ENCODE data around the gene FMNL2. TPM values are rescaled to one million over a fixed set of nuclear protein-coding genes. Genes with fewer than 3 reads are reported as not detected.

Gene FMNL2
- total and polyA plus RNA-seq, 10 donors, result 8.8 to 59.3 (median 33.5) TPM

GRCh38 chr2:152542337-152542994 lies 207.5 kb downstream of the FMNL2 start:
- H3K27ac ChIP-seq, result no peak overlapping the region
- TF ChIP-seq POLR2A (IDR thresholded peaks at IDR 0.05) (no peak), CTCF (IDR thresholded peaks at IDR 0.05 in 8 of 11, conservative IDR thresholded peaks at IDR 0.05 in 3 of 11) (no peak), POLR2AphosphoS5 (IDR thresholded peaks at IDR 0.05) (no peak)
- 68 to 84% (median 82%) methylated on average over 4 of the region's 4 CpGs for WGBS, 5 donors
- no peak for DNase-seq
- peaks cover 0 to 15% (median 7%) of the 10 kb centered on the region in 6 donors for H3K4me1 ChIP-seq
- no peak overlapping the region for H3K4me3 ChIP-seq
- H3K9me3 ChIP-seq, result no peaks in the 10 kb centered on the region
- no peaks in the 10 kb centered on the region for H3K27me3 ChIP-seq (replicated peaks in 1 of 7)
- peaks cover 0 to 6% (median 0%) of the 10 kb centered on the region in 6 donors for H3K36me3 ChIP-seq
- intact Hi-C loops (cut with DNase I; ENCODE audit: low total_unique reads), result no loop called here

GRCh38 chr2:152542995-152543481 lies 208.1 kb downstream of the FMNL2 start:
- Histone ChIP-seq H3K4me1 (peaks cover 0 to 15% (median 7%) of the 10 kb centered on the region in 6 donors), H3K4me3 (no peak overlapping the region), H3K27ac (no peak overlapping the region), H3K36me3 (peaks cover 0 to 6% (median 0%) of the 10 kb centered on the region in 6 donors), H3K27me3 (replicated peaks in 1 of 7) (no peaks in the 10 kb centered on the region), H3K9me3 (no peaks in the 10 kb centered on the region)
- intact Hi-C loops (cut with DNase I; ENCODE audit: low total_unique reads), result no loop called here
- WGBS, 5 donors, result 56 to 69% (median 61%) methylated on average over 4 of the region's 4 CpGs
- TF ChIP-seq CTCF (IDR thresholded peaks at IDR 0.05 in 8 of 11, conservative IDR thresholded peaks at IDR 0.05 in 3 of 11) (no peak), POLR2A (IDR thresholded peaks at IDR 0.05) (no peak), POLR2AphosphoS5 (IDR thresholded peaks at IDR 0.05) (no peak)
- no peak for DNase-seq

- H3K27me3 ChIP-seq (replicated peaks in 1 of 7), result no peaks in the 10 kb centered on the region
- intact Hi-C loops (cut with DNase I; ENCODE audit: low total_unique reads), result no loop called here
- 73 to 85% (median 77%) methylated on average over 4 of the region's 4 CpGs for WGBS, 5 donors
- H3K4me1 ChIP-seq, result peaks cover 0 to 15% (median 7%) of the 10 kb centered on the region in 6 donors
- peaks cover 0 to 6% (median 0%) of the 10 kb centered on the region in 6 donors for H3K36me3 ChIP-seq
- H3K4me3 ChIP-seq, result no peak overlapping the region
- TF ChIP-seq POLR2AphosphoS5 (IDR thresholded peaks at IDR 0.05), result no peak
- TF ChIP-seq POLR2A (IDR thresholded peaks at IDR 0.05), result no peak
- no peak for TF ChIP-seq CTCF (IDR thresholded peaks at IDR 0.05 in 8 of 11, conservative IDR thresholded peaks at IDR 0.05 in 3 of 11)
- no peak for DNase-seq
- H3K27ac ChIP-seq, result no peak overlapping the region
- no peaks in the 10 kb centered on the region for H3K9me3 ChIP-seq
Observed at GRCh38 chr2:152543717-152544116, 208.7 kb downstream of the FMNL2 start.

- intact Hi-C loops (cut with DNase I; ENCODE audit: low total_unique reads), result no loop called here
- 90 to 98% (median 91%) methylated on average over 2 of the region's 2 CpGs for WGBS, 5 donors
Observed at GRCh38 chr2:152544638-152545037, 209.7 kb downstream of the FMNL2 start.

More at GRCh38 chr2:152544638-152545037, 209.7 kb downstream of the FMNL2 start:
- H3K36me3 ChIP-seq, result peaks cover 0 to 6% (median 0%) of the 10 kb centered on the region in 6 donors
- H3K4me3 ChIP-seq, result no peak overlapping the region
- TF ChIP-seq POLR2A (IDR thresholded peaks at IDR 0.05) (no peak), CTCF (IDR thresholded peaks at IDR 0.05 in 8 of 11, conservative IDR thresholded peaks at IDR 0.05 in 3 of 11) (no peak), POLR2AphosphoS5 (IDR thresholded peaks at IDR 0.05) (no peak)
- H3K27ac ChIP-seq, result no peak overlapping the region
- no peak for DNase-seq
- H3K4me1 ChIP-seq, result peaks cover 0 to 15% (median 7%) of the 10 kb centered on the region in 6 donors
- H3K27me3 ChIP-seq (replicated peaks in 1 of 7), result no peaks in the 10 kb centered on the region
- H3K9me3 ChIP-seq, result no peaks in the 10 kb centered on the region

All from spleen (tissue), 11 donors.